Neural crest cell (in vitro differentiated cells): ENCODE measurements around the gene SLC13A4. TPM values are rescaled to one million over a fixed set of nuclear protein-coding genes. Genes with fewer than 3 reads are reported as not detected.
"Not testable (repeated sequence)": the region's sequence is repeated elsewhere in the genome, so short reads cannot be mapped to it uniquely, and the experiment has no call there.

Experiments
- DNase-seq: peaks from one replicate; pipeline ENCODE4 v3.0.0; 2021; ENCODE audit warnings: low read depth, mixed read lengths, low spot score
- H3K27ac Mint-ChIP-seq: one replicate; pipeline ENCODE4 v1.8.0; 2021; ENCODE audit warnings: mild to moderate bottlenecking, mixed read lengths; ENCODE audit not compliant: unreplicated experiment
- H3K27me3 Mint-ChIP-seq: 2 replicates; pipeline ENCODE4 v1.8.0; 2021; ENCODE audit warnings: low read depth, mild to moderate bottlenecking, mixed read lengths
- H3K36me3 Mint-ChIP-seq: 2 replicates; pipeline ENCODE4 v1.8.0; 2021; ENCODE audit warnings: low read depth, mild to moderate bottlenecking, mixed read lengths
- H3K4me1 Mint-ChIP-seq: 2 replicates; pipeline ENCODE4 v1.8.0; 2021; ENCODE audit warnings: mixed read lengths
- H3K4me3 Mint-ChIP-seq: one replicate; pipeline ENCODE4 v1.8.0; 2021; ENCODE audit warnings: mild to moderate bottlenecking, mixed read lengths
- H3K9me3 Mint-ChIP-seq: 2 replicates; pipeline ENCODE4 v1.8.0; 2021; ENCODE audit warnings: mixed read lengths
- CTCF ChIP-seq: fragments of 200-600 bp; sonication (generic); conservative IDR thresholded peaks from 2 replicates; pipeline ENCODE4 v1.5.0; 2021; ENCODE audit warnings: antibody characterized with exemption, mild to moderate bottlenecking
- long read RNA-seq: library from polyadenylated mRNA; unstranded; transcript quantifications from one replicate; pipeline ENCODE4 v2.0.0, GENCODE V29; 2020
- total RNA-seq: library from RNA; stranded (reverse); gene quantifications from 2 replicates; pipeline ENCODE4 v1.2.1, GENCODE V29; 2021

SLC13A4 gene
- total RNA-seq: 0.27 and 0.68 TPM in 2 replicates
- long read RNA-seq, partial matches to known transcripts: 0 of 4 reads
- long read RNA-seq, other reads (novel, unspliced or antisense): 4 of 4 reads

GRCh38 chr7:135728136-135728669 is at the start of gene SLC13A4:
SLC13A4 (minus strand) TSS chr7:135728186; CDS start chr7:135727496, 690 bp downstream.
- no peak for DNase-seq

GRCh38 chr7:135775915-135776314 is 47.9 kb upstream of the SLC13A4 start:
- not testable (repeated sequence) for H3K4me3 Mint-ChIP-seq, DNase-seq, H3K27me3 Mint-ChIP-seq, H3K36me3 Mint-ChIP-seq, H3K27ac Mint-ChIP-seq
- peaks cover 16% of the 10 kb centered on the region for H3K9me3 Mint-ChIP-seq
- H3K4me1 Mint-ChIP-seq: peaks cover 11% of the 10 kb centered on the region

More at GRCh38 chr7:135728136-135728669, at the start of gene SLC13A4:
- Mint-ChIP-seq H3K36me3 (no peaks in the 10 kb centered on the region), H3K27me3 (no peaks in the 10 kb centered on the region), H3K9me3 (no peaks in the 10 kb centered on the region), H3K4me1 (no peaks in the 10 kb centered on the region), H3K27ac (no peak within 1 kb of the TSS), H3K4me3 (no peak within 1 kb of the TSS)
- TF ChIP-seq CTCF: no peak

GRCh38 chr7:135775230-135775629 is 47.2 kb upstream of the SLC13A4 start:
- H3K27me3 Mint-ChIP-seq: no peaks in the 10 kb centered on the region
- H3K9me3 Mint-ChIP-seq: peaks cover 16% of the 10 kb centered on the region
- no peak for TF ChIP-seq CTCF
- H3K36me3 Mint-ChIP-seq: peaks cover 3% of the 10 kb centered on the region
- no peak overlapping the region for H3K4me3 Mint-ChIP-seq
- no peak for DNase-seq
- H3K4me1 Mint-ChIP-seq: peaks cover 11% of the 10 kb centered on the region
- no peak overlapping the region for H3K27ac Mint-ChIP-seq

- DNase-seq: no peak
- peaks cover 3% of the 10 kb centered on the region for H3K36me3 Mint-ChIP-seq
- H3K4me3 Mint-ChIP-seq: no peak overlapping the region
- no peak for TF ChIP-seq CTCF
- no peaks in the 10 kb centered on the region for H3K27me3 Mint-ChIP-seq
- no peak overlapping the region for H3K27ac Mint-ChIP-seq
- H3K9me3 Mint-ChIP-seq: peaks cover 16% of the 10 kb centered on the region
- H3K4me1 Mint-ChIP-seq: peaks cover 11% of the 10 kb centered on the region
Measured at GRCh38 chr7:135774284-135774683, 46.3 kb upstream of the SLC13A4 start.

GRCh38 chr7:135773464-135773863 is 45.5 kb upstream of the SLC13A4 start:
- no peak for DNase-seq
- no peaks in the 10 kb centered on the region for H3K27me3 Mint-ChIP-seq
- H3K36me3 Mint-ChIP-seq: peaks cover 3% of the 10 kb centered on the region
- peaks cover 11% of the 10 kb centered on the region for H3K4me1 Mint-ChIP-seq
- no peak overlapping the region for H3K27ac Mint-ChIP-seq
- no peak overlapping the region for H3K4me3 Mint-ChIP-seq
- TF ChIP-seq CTCF: no peak
- H3K9me3 Mint-ChIP-seq: peaks cover 9% of the 10 kb centered on the region

GRCh38 chr7:135772639-135773222 is 44.7 kb upstream of the SLC13A4 start:
- Mint-ChIP-seq H3K4me3 (no peak overlapping the region), H3K9me3 (peaks cover 7% of the 10 kb centered on the region), H3K27ac (peak overlapping the region; percentile 59), H3K27me3 (no peaks in the 10 kb centered on the region), H3K36me3 (no peaks in the 10 kb centered on the region), H3K4me1 (peaks cover 11% of the 10 kb centered on the region)
- TF ChIP-seq CTCF: no peak
- no peak for DNase-seq
